NCI-H1694 (cell line): Measurements from ENCODE around the gene SLC16A2.
"Not testable (repeated sequence)": the region's sequence is repeated elsewhere in the genome, so short reads cannot be mapped to it uniquely, and the experiment has no call there.

ENCODE experiments used
- DNase-seq: peaks from one replicate; lab custom pipeline; 2025; lab: John Stamatoyannopoulos, UW

SLC16A2 gene

DNA sequence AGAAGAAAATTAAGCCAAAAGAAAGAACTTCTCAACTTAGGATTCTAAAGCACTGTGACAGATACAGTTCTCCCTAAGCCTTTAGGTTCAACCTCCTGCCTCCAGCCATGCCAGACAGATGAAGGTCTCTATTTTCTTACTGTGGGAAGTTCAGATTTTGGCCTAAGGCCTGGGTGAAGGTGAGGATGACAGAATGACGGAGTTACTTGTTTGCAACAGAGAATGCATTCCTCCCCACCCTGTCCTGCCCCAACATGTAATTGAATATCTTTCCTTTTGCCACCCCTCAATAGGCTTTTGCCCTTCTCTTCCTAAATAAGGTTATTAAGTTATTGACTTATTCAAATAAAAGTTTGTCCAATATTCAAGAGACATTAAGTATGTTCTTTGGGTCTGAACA, 25.6 kb downstream of the SLC16A2 start:
- no peak for DNase-seq

DNA sequence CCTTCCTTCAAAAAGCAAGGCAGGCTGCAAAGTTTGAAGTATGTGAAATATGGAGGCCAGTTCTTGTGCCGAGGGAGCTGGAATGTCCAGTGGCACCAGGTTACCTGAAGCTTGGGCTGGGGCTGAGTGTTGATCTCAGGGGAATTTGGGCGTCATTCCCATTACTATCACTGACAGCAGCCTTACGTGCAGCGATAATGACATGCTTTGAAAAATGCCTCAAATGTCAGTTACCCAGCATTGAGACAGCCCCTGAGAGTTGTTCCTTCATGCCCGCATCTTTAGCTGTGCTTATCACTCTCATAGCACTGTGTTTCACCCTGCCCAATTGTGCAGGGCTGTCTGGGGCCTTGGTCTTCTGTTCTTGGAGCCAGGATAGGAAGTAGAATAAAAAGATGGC, 27.4 kb downstream of the SLC16A2 start:
- no peak for DNase-seq

DNA sequence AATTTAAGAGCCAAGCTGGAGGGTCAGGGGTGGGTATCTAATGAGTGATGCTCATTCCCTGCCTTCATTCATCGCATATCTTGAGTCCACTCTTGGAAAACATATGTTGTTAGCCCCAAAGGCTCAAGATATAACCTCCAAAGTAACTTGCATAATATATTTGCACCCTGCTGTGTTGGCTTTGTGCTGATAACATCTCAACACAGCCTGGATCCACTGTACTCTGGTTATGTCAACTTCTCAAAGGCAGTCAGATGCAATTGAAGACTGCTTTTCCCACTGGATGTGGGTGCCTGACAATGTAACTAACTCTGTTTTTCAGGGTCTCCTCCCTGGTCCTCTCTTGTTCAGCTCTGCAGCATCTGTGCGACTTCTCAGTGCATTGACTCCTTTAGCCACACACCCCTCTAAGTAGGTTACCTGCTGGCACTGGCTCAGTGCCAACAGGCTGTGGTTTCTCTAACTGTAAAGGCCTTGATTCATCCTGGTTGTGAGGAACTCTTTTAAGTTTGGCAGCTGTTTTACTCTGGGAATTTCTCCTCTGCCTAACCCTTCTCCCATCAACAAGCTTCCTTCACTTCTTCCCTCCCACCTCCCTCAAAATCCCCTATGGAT, 28.1 kb downstream of the SLC16A2 start:
- no peak for DNase-seq

DNA sequence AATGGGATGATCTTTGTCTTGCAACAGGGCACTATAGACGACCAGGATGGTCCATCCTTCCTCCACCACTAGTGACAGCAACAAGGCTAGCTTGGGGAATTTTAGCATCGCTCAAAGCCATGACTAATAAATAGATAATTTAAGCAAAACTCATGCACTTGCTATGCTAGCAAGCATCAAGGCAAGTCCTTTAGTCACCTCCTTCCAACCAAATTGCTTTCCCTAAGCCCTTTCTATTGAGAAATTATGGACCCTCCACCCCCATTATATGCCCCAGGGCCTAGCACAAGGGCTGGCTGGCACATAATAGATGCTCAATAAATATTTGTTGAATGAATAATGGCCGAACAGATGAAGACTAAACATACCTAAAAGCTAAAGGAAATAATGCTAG, 28.6 kb downstream of the SLC16A2 start:
- DNase-seq, result no peak

DNA sequence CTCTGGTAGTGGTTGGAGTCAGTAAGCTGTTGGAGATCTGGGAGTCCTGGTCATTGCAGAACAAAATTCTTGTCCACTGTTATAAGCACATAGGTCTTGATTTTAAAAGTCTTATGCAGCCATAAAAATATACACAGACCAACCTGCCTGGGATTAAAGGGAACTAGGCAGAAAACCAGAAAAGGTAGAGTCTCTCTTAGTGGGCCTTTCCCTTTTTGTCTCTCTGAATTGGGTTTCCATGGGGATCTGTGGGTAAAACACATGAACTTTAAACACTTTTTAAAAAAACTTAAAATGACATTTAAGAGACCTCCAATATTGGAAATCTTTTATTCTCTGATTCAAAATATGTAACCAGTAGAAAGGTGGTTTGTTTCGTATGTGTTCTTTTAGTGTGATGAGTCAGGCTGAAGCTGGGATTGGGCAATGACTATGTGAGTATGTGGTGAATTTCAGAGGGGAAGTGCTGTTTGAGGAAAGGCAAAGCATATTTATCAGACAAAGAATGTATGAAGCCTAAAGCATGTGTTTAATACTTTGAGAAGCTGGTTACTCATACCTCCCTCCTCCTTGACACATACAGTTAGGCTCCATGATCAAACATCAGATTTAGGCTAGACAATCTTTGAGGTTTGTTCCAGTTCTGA, 29.6 kb downstream of the SLC16A2 start:
- DNase-seq, result no peak

DNA sequence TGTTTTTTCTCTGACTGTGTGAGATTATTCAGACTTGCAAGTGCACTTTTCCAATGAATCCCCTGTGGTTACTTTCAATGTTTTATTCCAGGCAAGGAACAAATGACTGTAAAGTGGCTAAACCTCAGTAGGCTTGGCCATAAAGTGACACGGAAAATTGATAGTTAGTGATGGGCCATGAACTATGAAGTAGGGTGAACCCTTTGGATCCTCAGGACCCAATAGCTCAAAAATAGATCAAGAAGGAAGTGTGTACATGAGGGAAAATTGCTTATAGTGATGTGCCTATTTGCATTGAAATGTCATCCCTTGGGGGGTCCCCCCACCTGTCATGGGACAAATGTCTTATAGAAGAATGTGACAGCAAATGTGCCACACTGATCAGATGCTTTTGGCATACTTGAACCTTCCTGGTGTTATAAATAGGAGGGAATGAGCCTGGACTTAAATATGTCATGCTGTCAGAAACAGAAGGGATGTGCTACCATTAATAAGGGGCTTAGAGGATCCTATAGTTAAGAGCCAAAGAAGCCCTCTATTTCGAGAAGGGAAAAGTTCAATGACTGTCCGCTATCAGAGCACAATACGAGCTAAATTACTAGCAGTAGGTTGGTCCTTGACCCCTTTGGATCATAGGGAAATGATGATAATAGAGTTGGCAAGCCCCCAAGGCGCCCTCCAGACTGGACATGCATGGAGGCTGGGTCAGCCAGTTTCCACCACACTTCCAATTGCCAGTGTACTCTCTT, 30.3 kb downstream of the SLC16A2 start:
- DNase-seq, result no peak

DNA sequence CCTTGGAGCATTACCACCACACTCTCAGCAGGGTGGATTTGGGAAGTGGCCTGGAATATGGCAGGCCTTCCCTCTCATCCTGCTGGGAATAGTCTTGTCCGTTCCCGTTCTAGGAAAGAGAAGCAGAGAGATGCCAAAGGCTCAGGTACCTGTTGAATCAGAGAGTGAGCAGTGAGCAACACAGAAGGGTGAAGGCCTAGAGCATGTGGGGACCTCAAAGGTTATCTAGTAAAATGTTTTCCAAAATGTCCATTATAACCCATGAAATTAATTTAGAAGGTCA, 30.8 kb downstream of the SLC16A2 start:
- DNase-seq, result no peak

DNA sequence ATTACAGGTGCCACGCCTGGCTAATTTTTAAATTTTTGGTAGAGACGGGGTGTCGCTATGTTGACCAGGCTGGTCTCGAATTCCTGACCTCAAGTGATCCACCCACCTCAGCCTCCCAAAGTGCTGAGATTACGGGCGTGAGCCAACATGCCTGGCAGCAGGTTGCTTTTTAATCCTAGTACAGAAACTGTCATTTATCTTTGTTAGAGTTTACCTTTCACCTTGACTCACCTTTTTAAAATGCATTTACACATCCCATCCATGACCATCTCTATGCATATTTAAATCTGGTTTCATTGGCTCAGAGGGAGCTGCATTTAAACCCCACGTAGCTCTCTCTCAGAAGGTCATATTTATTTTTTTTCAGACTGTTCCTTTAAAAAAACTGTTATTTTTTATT, 31.9 kb downstream of the SLC16A2 start:
- no peak for DNase-seq

DNA sequence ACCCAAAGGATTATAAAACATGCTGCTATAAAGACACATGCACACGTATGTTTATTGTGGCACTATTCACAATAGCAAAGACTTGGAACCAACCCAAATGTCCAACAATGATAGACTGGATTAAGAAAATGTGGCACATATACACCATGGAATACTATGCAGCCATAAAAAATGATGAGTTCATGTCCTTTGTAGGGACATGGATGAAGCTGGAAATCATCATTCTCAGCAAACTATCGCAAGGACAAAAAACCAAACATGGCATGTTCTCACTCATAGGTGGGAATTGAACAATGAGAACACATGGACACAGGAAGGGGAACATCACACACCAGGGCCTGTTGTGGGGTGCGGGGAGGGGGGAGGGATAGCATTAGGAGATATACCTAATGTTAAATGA, 32.9 kb downstream of the SLC16A2 start:
- not testable (repeated sequence) for DNase-seq

DNA sequence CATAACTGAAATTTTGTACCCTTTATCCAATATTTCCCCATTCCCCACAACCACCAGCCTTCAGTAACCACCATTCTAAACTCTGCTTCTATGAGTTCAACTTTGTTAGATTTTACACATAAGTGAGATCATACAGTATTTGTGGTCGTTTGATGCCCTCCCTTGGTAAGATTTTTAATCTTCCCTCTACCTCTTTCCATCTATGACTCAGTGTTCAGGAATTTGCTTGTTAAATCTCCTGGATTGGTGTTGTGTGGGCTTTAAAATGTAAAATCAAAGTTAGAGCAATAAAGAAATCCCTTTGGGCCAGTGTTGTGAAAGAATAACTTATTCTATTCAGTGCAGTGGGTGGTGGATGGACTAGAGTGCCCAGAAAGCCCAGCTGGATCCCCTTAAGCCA, 37.4 kb downstream of the SLC16A2 start:
- DNase-seq, result no peak

DNA sequence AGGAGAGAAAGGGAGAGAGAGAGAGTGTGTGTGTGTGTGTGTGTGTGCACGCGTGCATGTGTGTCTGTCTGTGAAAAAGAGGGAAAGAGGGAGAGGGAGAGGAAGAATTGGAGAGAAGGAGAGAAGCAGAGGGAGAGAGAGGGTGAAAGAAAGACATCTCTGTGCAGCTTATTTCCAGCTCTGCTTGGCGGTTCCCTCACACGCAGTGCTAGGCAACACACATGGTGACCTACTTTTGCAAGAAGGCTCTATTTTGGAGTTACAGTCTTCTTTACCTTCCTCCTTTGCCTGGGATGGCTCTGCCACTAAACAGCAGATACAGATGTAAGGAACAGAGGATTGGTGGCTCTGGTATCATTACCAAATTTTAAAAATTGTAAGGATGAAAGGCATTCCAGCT, 40.1 kb downstream of the SLC16A2 start:
- no peak for DNase-seq

DNA sequence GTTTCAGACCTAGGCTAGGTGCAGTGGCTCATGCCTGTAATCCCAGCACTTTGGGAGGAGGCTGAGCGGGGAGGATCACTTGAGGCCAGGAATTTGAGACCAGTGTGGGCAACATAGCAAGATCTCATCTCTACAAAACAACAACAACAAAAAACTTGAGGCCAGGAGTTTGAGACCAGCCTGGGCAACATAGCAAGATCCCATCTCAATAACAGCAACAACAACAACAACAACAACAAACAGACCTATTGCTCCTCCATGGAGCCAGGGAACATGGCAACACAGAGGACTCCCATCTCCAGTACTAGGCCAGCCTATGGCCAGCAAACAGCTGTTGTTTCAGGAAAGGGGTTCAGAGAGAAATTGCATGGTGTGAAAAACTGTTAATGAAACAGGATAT, 43.4 kb downstream of the SLC16A2 start:
- no peak for DNase-seq

DNA sequence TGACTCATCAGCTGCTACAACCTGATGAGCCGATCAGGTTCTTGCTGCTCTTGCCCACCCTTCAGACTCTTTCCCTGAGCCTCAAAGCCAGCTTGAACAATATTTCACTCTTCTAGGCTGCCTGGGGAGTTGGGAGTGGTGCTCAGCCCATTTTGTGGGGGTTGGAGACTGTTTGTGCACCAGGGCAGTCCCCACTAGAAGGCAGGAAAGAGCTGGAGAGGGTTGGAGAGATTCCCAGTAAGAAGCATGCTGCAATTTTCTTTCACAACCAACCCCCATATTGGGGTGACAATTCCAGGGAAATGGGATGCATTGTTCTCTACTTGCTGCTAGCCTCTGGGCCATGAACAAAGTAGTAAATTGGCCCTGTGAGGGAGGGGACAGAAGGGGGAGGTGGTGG, 44.1 kb downstream of the SLC16A2 start:
- DNase-seq, result no peak

DNA sequence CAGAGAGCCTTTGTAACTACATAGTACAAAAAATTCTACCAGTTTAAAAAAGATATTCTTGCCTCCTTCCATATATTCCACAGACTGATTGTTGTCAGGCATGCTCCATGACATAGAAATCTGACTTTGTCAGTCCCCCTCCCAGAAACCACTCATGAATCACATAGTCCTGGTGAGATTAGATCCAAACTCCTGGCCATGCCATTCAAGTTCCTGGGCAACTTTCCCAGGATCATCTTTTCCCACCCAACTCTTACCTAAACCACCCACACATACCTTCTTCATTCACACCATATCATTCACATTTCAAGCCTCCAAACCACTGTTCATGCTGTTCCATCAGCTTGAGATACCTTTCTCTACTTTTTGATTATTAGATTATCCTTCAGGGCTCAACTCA, 46.4 kb downstream of the SLC16A2 start:
- DNase-seq, result no peak

DNA sequence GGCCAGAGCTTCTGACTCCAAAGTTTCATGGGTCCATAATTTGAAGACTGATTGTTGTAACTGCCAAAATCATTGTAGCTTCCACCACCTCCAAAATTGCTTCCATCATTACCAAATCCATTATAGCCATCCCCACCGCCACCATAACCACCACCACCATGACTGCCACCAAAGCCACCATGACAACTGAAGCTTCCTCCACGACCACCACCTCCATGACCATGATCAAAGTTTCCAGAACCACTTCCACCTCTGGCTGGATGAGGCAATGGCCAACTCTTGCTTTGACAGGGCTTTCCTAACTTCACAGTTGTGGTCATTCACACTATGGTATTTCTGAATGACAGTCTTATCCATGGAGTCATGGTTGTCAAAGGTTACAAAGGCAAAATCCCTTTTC, 51.8 kb downstream of the SLC16A2 start:
- not testable (repeated sequence) for DNase-seq

DNA sequence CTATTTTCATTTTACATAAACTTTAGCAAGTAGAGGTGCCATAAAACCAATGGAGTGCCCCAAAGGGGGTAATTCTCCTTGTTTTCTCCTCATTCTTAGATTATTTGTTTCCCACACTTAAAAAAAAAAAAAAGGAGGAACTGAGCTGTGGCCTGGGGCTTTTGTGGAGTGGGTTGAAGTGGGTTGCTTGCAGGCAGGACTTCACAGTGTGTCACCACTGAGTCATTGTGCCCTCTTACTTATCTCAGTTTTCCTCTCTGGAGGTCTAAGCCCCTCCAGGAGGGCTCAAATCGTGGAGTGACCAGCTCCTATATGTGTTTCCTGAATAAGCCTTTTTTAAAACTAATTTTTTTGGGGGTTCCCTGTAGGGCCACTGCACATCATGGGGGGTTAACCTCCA, 69.0 kb downstream of the SLC16A2 start:
- DNase-seq, result no peak

DNA sequence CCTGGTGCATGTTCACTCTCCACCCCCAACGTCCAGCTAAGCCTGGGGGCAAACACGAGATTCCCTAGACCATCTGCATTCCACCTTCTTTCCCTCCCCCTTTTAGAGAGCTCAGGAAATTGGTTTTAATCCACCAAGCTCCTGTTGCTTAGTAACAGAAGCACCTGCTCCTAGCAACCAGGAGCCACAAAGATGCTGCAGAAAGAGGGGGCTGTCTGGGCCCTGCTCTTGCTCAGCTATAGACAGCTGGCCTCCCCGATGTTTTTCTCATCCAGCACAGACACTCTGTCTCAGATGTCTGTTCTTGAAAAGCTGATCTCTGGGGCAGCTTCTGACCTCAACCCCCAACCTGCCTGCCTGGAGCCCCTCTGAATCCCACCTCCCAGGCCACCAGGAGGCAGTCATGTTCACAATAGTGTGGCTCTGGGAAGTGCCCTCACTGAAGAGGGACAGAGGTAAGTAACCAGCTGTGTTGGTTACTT, 71.5 kb downstream of the SLC16A2 start:
- peak; percentile 23 for DNase-seq

DNA sequence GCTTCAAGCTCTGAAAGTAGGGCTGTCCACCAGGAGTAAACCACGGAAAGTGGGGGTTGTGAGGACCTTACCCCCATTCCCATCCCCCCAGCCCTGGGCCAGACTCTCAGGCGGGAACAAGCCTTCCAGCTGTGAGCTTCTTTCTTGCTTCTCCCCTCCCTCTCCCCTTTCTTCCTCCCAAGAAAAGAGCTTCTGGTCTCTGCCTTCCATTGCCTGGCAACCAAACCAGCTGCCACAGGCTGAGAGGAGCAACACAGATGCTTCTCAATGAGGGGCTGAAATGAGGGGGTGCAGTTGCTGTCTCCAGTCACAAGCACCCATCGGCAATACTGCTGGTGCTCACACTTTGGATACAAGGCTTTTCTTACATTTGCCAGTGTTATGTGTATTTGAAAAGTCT, 72.5 kb downstream of the SLC16A2 start:
- no peak for DNase-seq

DNA sequence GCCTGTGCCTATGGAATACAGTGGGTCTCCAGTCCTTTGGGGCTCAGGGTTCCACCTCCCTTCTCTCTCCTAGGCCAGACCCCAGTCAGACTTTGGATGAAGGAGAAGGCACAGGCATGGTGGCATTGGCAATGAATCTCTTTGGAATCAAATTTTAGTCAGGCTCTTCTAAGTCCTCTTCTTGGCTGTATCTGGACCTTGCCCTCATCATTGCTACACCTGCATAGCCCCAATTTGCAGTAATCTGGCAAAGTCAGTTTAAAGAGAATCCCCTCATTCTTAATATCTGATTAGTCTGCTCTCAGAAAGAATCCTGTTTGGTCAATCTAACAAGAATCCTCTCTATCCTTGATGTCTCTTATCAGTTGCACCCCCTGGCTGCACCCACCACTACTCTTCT, 77.6 kb downstream of the SLC16A2 start:
- no peak for DNase-seq

DNA sequence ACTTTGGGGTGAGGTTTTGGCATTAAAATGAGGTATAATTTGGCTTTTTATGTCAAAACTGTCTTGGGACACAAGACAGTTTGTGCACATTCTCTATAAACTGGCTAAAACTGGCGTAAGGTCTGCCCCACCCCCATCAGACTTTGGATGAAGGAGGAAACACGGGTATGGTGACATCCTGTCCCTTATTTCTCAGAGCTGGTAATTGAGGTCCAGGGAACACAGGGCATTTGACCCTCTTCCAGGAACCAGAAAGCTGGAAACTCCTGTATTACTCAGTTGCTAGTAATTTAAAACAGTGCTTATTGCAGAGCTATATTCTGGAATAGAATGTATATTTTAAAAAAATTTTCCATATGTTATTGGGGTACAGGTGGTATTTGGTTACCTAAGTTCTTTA, 78.8 kb downstream of the SLC16A2 start:
- DNase-seq, result no peak

DNA sequence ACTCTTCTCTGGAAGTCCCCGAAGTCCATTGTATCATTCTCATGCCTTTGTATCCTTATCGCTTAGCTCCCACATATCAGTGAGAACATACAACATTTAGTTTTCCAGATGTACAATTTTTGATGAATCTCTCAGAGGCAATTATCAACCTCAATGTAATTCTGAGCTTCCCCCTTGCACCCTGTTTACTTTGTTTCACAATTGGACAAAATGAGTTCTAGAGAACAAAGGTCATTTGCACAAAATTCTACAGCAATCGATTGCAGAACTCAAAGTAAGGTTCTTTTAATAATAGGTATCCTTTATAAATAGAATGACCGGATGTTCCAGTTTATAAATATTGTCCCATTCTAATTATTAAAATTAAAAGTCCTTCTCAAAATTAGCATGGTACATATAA, 79.3 kb downstream of the SLC16A2 start:
- no peak for DNase-seq

DNA sequence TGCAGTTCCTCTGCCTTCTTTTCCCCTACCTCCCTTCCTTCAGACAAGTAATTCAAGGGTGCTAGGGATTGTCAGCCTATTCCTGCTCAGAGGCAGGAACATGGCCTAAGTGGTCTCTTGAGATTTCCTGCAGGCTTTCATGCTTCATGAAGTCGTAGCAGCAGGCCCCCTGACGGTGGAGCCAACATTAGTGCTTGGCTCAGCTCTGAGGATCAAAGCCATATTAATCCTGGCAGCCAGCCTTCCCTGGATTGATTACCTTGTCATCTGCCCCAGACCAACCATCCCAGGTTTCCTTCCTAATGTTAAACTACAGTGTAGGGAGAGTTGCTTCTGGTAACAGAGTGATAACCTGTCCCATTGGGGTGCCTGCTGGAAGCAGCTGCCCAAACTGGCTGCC, 84.1 kb downstream of the SLC16A2 start:
- DNase-seq, result peak; percentile 2

DNA sequence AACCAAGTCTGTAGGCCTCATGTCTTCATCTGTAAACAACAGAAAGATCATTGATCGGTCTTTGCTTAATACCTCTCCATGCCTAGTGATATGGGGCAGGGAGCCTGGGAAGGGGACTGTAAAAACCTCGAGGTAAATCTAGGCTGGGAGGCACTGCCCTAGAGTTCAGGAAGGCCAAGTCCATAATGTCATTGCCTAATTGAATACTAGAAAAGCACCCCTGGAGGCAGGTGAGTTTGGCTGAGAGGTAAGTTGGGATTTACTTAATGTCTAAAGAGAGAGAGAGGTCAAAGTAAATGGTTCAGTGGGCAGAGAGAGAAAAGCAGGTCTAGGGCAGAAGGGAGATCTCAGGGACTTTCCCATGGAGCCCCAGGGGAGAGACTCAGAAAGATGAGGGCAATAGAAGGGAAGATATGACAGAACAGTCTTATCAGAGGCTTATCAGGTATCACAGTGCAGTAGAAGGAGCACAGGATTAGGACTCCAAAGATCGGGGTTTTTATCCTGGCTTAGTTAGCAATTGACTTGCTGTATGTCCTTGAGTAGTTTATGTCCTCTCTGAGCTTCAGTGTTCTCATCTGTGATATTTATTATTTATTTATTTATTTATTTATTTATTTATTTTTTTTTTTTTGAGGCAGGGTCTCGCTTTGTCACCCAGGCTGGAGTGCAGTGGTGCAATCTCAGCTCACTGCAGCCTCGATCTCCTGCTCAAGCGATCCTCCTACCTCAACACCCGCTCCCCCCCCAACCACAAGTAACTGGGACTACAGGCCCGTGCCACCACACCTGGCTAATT, 85.2 kb downstream of the SLC16A2 start:
- no peak for DNase-seq
